ENCODE data around the gene PFKFB2.

GRCh38 chr1:207088701-207089626, 35.9 kb downstream of the PFKFB2 start, which contains the start of gene C4BPB:
- TF ChIP-seq POLR2A (IDR thresholded peaks at IDR 0.05; ENCODE audit: low read length) (no peak), GATA1 (IDR thresholded peaks at IDR 0.05; ENCODE audit: low read depth, low read length) (no peak)

All from erythroblast (primary cell).